Retinal pigment epithelial cell (primary cell): ENCODE data around the gene MRPL23.
"Not testable (repeated sequence)": the region's sequence is repeated elsewhere in the genome, so short reads cannot be mapped to it uniquely, and the experiment has no call there.

Source experiments
- DNase-seq: peaks from one replicate; pipeline ENCODE4 v3.0.0-alpha.2; 2010; ENCODE audit warnings: low read depth
- H3K4me3 ChIP-seq: 2 replicates; pipeline ENCODE4 v1.5.1; 2011; ENCODE audit warnings: mild to moderate bottlenecking, low read length, control low read depth, moderate library complexity
- TF ChIP-seq, protein P1 (sequence below): conservative IDR thresholded peaks from 2 replicates; pipeline ENCODE4 v1.5.1; 2011; ENCODE audit warnings: low read depth, low read length, control low read depth, inconsistent platforms

The MRPL23 gene

DNA sequence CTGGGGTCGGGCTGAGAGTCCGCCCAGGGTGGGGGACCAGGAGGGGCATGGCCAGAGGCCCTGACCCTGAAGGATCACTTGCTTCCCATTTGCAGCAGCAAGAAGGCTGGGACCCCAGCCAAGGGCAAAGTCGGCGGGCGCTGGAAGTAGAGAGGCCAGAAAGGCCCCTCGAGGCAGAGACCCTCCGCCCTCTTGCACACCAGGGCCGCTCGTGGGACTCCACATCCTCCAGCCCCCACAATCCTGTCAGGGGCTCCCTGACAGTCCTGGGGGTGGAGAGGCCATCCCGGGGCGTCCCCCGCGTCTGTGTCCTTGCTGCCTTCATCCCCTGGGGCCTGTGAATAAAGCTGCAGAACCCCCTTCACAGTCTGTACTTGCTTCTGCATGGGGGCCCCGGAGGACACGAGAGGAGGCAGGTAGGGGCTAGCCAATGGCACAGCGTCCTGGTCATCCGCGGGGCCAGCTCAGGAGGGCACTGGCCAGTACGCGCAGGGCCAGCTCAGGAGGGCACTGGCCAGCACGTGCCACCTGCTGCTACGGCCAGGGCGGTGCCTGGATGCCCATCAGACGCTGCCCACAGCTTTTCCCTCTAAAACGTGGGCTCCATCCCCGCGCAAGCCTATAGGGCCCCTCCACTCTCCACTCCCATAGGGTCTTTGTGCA lies 8.7 kb upstream of the MRPL23 start:
- no peak overlapping the region for H3K4me3 ChIP-seq
- no peak for DNase-seq
- TF ChIP-seq, protein P1, sequence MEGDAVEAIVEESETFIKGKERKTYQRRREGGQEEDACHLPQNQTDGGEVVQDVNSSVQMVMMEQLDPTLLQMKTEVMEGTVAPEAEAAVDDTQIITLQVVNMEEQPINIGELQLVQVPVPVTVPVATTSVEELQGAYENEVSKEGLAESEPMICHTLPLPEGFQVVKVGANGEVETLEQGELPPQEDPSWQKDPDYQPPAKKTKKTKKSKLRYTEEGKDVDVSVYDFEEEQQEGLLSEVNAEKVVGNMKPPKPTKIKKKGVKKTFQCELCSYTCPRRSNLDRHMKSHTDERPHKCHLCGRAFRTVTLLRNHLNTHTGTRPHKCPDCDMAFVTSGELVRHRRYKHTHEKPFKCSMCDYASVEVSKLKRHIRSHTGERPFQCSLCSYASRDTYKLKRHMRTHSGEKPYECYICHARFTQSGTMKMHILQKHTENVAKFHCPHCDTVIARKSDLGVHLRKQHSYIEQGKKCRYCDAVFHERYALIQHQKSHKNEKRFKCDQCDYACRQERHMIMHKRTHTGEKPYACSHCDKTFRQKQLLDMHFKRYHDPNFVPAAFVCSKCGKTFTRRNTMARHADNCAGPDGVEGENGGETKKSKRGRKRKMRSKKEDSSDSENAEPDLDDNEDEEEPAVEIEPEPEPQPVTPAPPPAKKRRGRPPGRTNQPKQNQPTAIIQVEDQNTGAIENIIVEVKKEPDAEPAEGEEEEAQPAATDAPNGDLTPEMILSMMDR = no peak

- DNase-seq = no peak
- TF ChIP-seq, protein P1 = no peak
- no peak overlapping the region for H3K4me3 ChIP-seq
Observed at GRCh38 chr11:1939006-1939625, 8.0 kb upstream of the MRPL23 start.

DNA sequence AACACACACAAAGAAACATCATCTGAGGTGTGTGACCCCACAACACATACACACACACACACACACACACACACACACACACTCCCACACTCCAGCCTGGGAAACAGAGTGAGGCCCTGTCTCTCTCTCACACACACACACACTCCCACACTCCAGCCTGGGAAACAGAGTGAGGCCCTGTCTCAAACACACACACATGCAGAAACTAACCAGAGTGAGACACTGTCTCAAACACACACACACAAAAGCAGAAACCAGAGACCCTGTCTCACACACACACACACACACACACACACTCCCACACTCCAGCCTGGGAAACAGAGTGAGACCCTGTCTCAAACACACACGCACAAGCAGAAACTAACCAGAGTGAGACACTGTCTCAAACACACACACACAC lies 7.3 kb upstream of the MRPL23 start:
- H3K4me3 ChIP-seq, DNase-seq: not testable (repeated sequence)

- TF ChIP-seq, protein P1 = no peak
- H3K4me3 ChIP-seq = no peak overlapping the region
- no peak for DNase-seq
Observed at GRCh38 chr11:1942558-1943260, 4.4 kb upstream of the MRPL23 start.

GRCh38 chr11:1943576-1943975 lies 3.6 kb upstream of the MRPL23 start:
- H3K4me3 ChIP-seq = no peak overlapping the region
- TF ChIP-seq, protein P1 = no peak
- no peak for DNase-seq

GRCh38 chr11:1943977-1944376 lies 3.2 kb upstream of the MRPL23 start:
- DNase-seq = no peak
- TF ChIP-seq, protein P1 = no peak
- no peak overlapping the region for H3K4me3 ChIP-seq

- TF ChIP-seq, protein P1 = no peak
- no peak for DNase-seq
- no peak overlapping the region for H3K4me3 ChIP-seq
Observed at GRCh38 chr11:1947592-1948237, 583 bp downstream of the MRPL23 start.
